COLO668 (cell line): ENCODE measurements around the gene ANTXR2.
"Not testable (repeated sequence)": the region's sequence is repeated elsewhere in the genome, so short reads cannot be mapped to it uniquely, and the experiment has no call there.

ENCODE experiments used
- DNase-seq: peaks from one replicate; lab custom pipeline; 2025; ENCODE audit not compliant: unreplicated experiment; lab: John Stamatoyannopoulos, UW

Gene ANTXR2

DNA sequence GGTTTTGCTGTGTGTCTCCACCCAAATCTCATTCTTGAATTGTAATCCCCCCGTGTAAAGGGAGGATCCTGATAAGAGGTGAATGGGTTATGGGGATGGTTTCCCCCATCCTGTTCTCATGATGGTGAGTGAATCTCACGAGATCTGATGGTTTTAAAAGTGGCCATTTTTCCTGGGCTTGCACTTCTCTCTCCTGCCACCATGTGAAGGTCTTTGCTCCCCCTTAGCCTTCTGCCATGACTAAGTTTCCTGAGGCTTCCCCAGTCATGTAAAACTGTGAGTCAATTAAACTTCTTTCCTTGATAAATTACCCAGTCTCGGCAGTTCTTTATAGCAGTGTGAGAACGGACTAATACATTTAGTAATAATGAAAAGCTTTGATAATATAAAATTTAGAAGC lies 46.9 kb downstream of the ANTXR2 start:
- no peak for DNase-seq

- DNase-seq: no peak
These were observed 48.7 kb downstream of the ANTXR2 start for GRCh38 chr4:80024335-80024734.

GRCh38 chr4:80022282-80022681 lies 50.7 kb downstream of the ANTXR2 start:
- DNase-seq: no peak

GRCh38 chr4:80017125-80017854 lies 55.7 kb downstream of the ANTXR2 start:
- DNase-seq: no peak

DNA sequence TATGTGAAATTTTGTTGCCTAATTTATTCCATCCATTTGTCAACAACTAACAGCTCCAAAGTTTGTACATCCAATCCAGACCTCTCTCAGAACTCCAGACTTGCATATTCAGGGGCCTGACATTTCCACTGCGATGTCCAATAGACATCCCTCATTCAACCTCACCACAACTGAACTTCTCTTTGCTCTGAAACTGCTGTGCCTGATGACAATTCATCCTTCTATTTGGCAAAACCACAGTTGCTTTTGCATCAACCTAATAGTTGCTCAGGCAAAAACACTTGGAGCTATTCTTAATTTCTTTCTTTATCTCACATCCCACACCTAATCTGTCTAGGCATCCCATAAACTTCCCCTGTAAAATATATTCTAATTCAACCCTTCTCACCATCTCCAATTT lies 56.5 kb downstream of the ANTXR2 start:
- DNase-seq: no peak

DNA sequence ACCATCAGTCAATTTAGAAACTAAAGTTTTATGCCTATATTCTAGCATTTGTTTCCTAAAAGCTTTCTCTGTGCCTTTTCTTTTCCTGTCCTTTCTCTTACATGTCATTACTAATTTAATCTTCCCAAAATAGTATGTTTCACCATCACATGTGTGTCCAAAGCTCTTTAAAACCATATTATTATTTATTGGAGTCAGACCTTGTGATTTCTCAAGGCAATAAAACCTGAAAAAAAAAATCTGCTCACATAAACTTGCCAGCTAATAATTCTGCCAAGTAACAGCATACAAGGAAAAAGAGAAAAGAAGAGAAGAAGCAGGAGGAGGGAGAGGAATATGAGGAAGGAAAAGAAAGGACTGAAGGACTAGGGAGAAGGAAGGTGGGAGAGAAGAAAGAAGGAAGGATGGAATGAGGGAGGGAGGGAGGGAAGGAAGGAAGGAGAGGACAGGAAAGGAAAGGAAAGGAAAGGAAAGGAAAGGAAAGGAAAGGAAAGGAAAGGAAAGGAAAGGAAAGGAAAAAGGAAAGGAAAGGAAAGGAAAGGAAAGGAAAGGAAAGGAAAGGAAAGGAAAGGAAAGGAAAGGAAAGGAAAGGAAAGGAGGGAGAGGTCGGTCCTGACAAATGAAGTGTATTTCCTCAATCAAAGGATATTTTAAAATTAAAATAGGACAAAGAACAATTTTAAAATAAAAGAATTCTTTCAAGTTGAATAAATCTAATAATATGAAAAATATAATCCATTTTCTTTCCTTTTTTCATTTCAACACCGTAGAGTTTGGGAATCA lies 57.4 kb downstream of the ANTXR2 start:
- no peak for DNase-seq

- DNase-seq: no peak
These were observed 58.5 kb downstream of the ANTXR2 start for GRCh38 chr4:80014531-80014930.

GRCh38 chr4:80012291-80012690 lies 60.7 kb downstream of the ANTXR2 start:
- DNase-seq: no peak

DNA sequence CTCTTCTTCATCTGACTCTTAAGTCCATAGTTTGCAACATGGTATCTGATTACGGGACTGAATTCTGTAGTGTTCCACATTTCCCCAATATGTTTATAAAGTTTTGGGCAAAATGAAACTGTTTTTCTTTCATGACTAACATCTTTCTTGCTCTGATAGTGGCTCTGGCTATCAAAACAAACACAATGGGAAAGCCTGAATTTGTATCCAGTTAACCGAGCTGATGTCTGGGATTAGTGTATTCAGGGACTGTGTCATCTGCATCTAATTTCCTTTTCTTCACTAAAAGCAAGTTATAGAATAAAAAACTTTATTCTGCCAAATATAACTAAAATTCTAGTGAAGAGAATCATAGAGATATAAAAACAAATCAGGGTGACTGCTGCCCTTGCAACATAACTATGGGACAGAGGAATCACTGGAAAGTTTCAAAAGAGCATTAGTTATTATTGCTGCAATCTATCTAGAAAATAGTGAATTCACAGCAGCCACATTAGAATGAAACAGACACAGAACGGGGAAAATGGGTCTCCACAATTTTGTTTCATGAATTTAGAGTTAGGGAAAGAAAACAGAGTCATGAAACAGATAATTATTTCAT lies 61.3 kb downstream of the ANTXR2 start:
- no peak for DNase-seq

DNA sequence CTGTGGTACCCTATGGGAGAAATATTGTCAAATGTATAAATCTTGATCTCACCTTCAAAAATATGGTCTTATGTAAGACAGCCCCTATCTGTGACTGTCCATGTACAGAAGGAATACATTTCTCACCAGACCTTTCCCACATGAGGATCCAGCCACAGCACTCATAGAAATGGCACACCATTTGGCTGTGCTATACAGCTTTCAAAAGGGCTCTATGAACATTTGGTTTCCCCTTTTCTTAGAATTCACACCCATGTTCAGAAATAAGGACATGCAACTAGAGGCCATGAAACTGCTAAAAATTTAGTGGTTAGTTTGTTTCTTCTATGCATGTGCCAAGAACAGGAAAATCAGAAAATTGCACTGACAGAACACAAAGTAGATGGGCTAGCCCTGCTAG lies 62.7 kb downstream of the ANTXR2 start:
- DNase-seq: no peak

DNA sequence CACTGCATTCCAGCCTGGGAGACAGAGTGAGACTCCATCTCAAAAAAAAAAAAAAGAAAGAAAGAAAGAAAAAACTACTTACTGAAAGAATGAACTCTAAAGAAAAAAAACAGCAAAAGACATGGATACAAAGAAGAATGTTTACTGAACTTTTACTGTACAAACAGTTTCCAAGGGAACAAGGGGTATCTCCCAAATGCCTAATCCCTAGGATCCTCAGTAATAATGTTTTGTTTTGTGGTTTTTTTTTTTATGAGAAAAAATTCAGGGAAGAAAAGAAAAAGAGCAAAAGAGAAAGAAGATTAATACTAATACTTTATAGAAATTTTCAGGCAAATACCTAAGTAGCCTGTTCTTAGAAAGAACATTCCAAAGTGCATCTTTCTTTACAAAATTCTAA lies 63.2 kb downstream of the ANTXR2 start:
- no peak for DNase-seq

DNA sequence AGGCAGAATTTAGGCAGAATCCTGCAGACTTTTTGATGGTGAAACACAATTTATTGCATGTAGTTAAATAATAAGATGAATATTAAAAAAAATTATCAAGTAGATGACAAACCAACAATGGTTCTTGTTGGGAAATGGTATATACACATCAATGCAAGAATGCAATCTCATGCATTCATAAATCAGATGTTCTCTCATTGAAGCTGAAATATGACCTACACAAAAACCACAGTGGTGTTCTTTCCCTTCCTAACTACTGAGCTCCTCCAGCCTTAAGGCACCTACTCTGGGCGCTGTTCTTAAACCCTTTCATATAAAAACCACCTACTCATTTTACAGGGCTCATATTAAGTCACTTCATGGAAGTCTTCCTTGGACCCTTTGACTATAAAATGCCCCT lies 64.1 kb downstream of the ANTXR2 start:
- DNase-seq: no peak

DNA sequence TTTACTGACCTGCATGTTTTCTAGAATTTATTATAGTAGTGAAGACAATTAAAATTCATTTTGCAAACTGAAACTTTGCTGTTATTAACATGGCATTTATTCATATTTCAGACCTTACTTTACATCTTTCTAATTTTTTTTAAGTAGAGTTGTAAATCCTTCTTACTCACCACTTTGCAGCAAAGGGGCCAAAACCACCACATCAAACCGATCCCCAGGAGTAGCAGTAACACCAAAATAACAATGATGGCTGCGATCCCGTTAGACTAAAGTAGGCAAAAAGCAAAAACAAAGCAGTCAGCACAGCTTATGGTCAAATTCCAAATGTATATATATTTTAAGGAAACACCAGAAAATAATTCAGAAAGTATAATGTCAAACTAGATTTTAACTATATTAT lies 64.7 kb downstream of the ANTXR2 start:
- no peak for DNase-seq

- no peak for DNase-seq
These were observed 65.3 kb downstream of the ANTXR2 start for GRCh38 chr4:80007745-80008149.

- DNase-seq: no peak
These were observed 65.9 kb downstream of the ANTXR2 start for GRCh38 chr4:80006935-80007744.

GRCh38 chr4:80005863-80006262 lies 67.2 kb downstream of the ANTXR2 start:
- no peak for DNase-seq

DNA sequence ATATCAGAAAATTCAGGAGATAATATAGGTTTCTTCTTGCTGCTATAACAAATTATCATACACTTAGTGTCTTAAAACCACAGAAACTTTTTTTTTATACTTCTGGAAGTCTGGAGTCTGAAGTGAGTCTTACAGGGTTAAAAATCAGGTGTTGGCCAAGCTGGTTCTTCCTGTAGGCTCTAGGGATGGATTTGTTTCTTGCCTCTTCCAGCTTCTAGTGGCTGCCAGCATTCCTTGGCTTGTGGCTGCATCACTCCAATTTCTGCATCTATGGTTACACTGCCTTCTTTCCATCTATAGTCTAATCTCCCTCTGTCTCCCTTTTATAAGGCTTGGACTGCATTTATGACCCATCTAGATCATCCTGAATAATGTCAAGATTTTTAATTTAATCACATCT lies 68.7 kb downstream of the ANTXR2 start:
- no peak for DNase-seq

DNA sequence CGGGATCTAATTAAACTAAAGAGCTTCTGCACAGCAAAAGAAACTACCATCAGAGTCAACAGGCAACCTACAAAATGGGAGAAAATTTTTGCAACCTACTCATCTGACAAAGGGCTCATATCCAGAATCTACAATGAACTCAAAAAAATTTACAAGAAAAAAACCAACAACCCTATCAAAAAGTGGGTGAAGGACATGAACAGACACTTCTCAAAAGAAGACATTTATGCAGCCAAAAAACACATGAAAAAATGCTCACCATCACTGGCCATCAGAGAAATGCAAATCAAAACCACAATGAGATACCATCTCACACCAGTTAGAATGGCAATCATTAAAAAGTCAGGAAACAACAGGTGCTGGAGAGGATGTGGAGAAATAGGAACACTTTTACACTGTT lies 70.5 kb downstream of the ANTXR2 start:
- DNase-seq: not testable (repeated sequence)

GRCh38 chr4:79999048-79999447 lies 74.0 kb downstream of the ANTXR2 start:
- DNase-seq: not testable (repeated sequence)

GRCh38 chr4:79998201-79998600 lies 74.8 kb downstream of the ANTXR2 start:
- no peak for DNase-seq

- DNase-seq: no peak
These were observed 76.2 kb downstream of the ANTXR2 start for GRCh38 chr4:79996851-79997250.
